Measurements from ENCODE around the gene PPFIA4. TPM values are rescaled to one million over a fixed set of nuclear protein-coding genes. Genes with fewer than 3 reads are reported as not detected.

PPFIA4 gene
- polyA plus RNA-seq, 1 of the 3 experiments (the other 2 are of a cell fraction), result 4.4 TPM

DNA sequence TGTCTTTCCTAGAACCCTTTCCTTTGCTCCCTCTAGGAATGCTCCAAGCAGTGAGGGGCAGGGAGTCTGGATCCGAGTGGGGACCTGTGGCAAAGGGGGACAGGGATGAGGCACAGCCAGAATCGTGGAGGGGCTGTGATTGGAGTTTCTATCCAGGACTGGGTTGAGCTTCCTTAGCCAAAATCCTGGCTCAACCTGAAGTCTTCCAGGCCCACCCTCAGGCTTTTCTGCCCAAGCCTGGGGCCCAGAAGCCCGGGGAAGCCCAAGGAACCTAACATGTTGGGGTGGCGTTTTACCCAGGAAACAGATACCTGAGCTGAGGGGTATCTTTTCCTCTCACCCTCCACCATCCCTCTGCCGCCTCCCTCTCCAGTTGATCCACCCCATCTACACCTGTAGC is 54.2 kb downstream of the PPFIA4 start:
- no peaks in the 10 kb centered on the region for H4K20me1 ChIP-seq (ENCODE audit: insufficient read depth)
- no peak overlapping the region for H3K4me3 ChIP-seq (ENCODE audit: low read depth in 2 of 2, low read length in 1 of 2)
- CTCF ChIA-PET, result interaction anchor here (0.9 to 1.0 kb wide), 2 partner anchors 41 to 136 kb away, joined by 3 read pairs; no protein-coding TSS in a partner anchor
- no peaks in the 10 kb centered on the region for H3K9me3 ChIP-seq
- no peak overlapping the region for H3K4me2 ChIP-seq
- H3K9me2 ChIP-seq, result no peaks in the 10 kb centered on the region
- TF ChIP-seq SIN3A (IDR thresholded peaks at IDR 0.05; ENCODE audit: borderline replicate concordance, low read depth, low read length) (no peak), FOSL2 (IDR thresholded peaks at IDR 0.05; ENCODE audit: borderline replicate concordance, low read depth) (no peak), SMC3 (IDR thresholded peaks at IDR 0.05; ENCODE audit: low read depth, low read length) (no peak), RAD21 (IDR thresholded peaks at IDR 0.05; ENCODE audit: low read length) (no peak), EP300 (IDR thresholded peaks at IDR 0.05; ENCODE audit: borderline replicate concordance in 1 of 2, low read depth in 1 of 2, low read length in 1 of 2) (no peak), TCF12 (IDR thresholded peaks at IDR 0.05) (no peak), NRF1 (IDR thresholded peaks at IDR 0.05; ENCODE audit: low read depth, low read length) (no peak), GABPA (IDR thresholded peaks at IDR 0.05; ENCODE audit: low read depth) (no peak), JUND (IDR thresholded peaks at IDR 0.05) (no peak)
- TF ChIP-seq, protein P1, sequence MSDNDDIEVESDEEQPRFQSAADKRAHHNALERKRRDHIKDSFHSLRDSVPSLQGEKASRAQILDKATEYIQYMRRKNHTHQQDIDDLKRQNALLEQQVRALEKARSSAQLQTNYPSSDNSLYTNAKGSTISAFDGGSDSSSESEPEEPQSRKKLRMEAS (IDR thresholded peaks at IDR 0.05; ENCODE audit: low read depth), result no peak
- TF ChIP-seq, protein P2, sequence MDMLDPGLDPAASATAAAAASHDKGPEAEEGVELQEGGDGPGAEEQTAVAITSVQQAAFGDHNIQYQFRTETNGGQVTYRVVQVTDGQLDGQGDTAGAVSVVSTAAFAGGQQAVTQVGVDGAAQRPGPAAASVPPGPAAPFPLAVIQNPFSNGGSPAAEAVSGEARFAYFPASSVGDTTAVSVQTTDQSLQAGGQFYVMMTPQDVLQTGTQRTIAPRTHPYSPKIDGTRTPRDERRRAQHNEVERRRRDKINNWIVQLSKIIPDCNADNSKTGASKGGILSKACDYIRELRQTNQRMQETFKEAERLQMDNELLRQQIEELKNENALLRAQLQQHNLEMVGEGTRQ (IDR thresholded peaks at IDR 0.05; ENCODE audit: borderline replicate concordance, low read depth, low read length), result no peak
- TF ChIP-seq, protein P3, sequence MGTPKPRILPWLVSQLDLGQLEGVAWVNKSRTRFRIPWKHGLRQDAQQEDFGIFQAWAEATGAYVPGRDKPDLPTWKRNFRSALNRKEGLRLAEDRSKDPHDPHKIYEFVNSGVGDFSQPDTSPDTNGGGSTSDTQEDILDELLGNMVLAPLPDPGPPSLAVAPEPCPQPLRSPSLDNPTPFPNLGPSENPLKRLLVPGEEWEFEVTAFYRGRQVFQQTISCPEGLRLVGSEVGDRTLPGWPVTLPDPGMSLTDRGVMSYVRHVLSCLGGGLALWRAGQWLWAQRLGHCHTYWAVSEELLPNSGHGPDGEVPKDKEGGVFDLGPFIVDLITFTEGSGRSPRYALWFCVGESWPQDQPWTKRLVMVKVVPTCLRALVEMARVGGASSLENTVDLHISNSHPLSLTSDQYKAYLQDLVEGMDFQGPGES (IDR thresholded peaks at IDR 0.05; ENCODE audit: low read depth, low read length), result no peak
- TF ChIP-seq, protein P4, sequence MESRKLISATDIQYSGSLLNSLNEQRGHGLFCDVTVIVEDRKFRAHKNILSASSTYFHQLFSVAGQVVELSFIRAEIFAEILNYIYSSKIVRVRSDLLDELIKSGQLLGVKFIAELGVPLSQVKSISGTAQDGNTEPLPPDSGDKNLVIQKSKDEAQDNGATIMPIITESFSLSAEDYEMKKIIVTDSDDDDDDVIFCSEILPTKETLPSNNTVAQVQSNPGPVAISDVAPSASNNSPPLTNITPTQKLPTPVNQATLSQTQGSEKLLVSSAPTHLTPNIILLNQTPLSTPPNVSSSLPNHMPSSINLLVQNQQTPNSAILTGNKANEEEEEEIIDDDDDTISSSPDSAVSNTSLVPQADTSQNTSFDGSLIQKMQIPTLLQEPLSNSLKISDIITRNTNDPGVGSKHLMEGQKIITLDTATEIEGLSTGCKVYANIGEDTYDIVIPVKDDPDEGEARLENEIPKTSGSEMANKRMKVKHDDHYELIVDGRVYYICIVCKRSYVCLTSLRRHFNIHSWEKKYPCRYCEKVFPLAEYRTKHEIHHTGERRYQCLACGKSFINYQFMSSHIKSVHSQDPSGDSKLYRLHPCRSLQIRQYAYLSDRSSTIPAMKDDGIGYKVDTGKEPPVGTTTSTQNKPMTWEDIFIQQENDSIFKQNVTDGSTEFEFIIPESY (IDR thresholded peaks at IDR 0.05; ENCODE audit: borderline replicate concordance, low read depth), result no peak
- 35% methylated on average over 4 of the region's 5 CpGs for WGBS (ENCODE audit: low lambda C conversion rate)
- H3K79me2 ChIP-seq (ENCODE audit: insufficient read depth), result no peaks in the 10 kb centered on the region
- no peak overlapping the region for H3K27ac ChIP-seq (ENCODE audit: low read depth in 2 of 2, low read length in 1 of 2)
- H3K4me1 ChIP-seq (ENCODE audit: control insufficient read depth in 1 of 2, insufficient read depth in 2 of 2, low read depth in 1 of 2, low read length in 1 of 2), result no peaks in the 10 kb centered on the region
- POLR2A ChIA-PET, result no interaction called here
- DNase-seq, result no peak
- H3F3A ChIP-seq (replicated peaks; ENCODE audit: insufficient read depth), result no peaks in the 10 kb centered on the region
- H3K36me3 ChIP-seq (replicated peaks in 1 of 2; ENCODE audit: control insufficient read depth in 1 of 2, insufficient read depth in 2 of 2, low read length in 1 of 2), result no peaks in the 10 kb centered on the region
- no peak overlapping the region for H2AFZ ChIP-seq (ENCODE audit: low read depth)
- H3K27me3 ChIP-seq (ENCODE audit: insufficient read depth), result no peaks in the 10 kb centered on the region
- H3K9ac ChIP-seq, result no peak overlapping the region
